Omental fat pad (tissue), 4 donors: ENCODE measurements around the gene TTLL11. TPM values are rescaled to one million over a fixed set of nuclear protein-coding genes. Genes with fewer than 3 reads are reported as not detected.

Experiments
- ATAC-seq: fragments of 150-250 bp; one replicate; pipeline ENCODE4 v1.9.1; 2016; ENCODE audit warnings: mild to moderate bottlenecking, moderate library complexity; ENCODE audit not compliant: low FRiP score
- DNase-seq: peaks from one replicate; pipeline ENCODE4 v3.0.0-alpha.2; 2019; ENCODE audit warnings: low spot score
- CTCF ChIP-seq, 3 donors: fragments of 450-650 bp; IDR thresholded peaks; one replicate each; pipeline ENCODE4 v1.5.1; 2016 to 2017; ENCODE audit warnings: antibody characterized with exemption in 3 of 3, mild to moderate bottlenecking in 3 of 3, moderate library complexity in 2 of 3
- total RNA-seq, 4 donors: library from RNA; depleted of rRNA; stranded (reverse); fragments of >200 nt; gene quantifications; one replicate each; pipeline ENCODE4 v1.1.0, GENCODE V29; 2016

TTLL11 gene
- total RNA-seq, 4 donors from 2014 or later = 7.0 to 16.0 (median 10.2) TPM

- no peak for TF ChIP-seq CTCF (IDR thresholded peaks at IDR 0.05)
- ATAC-seq = no peak
- DNase-seq = no peak
Measured at GRCh38 chr9:121816845-121817450, 276.2 kb downstream of the TTLL11 start.

DNA sequence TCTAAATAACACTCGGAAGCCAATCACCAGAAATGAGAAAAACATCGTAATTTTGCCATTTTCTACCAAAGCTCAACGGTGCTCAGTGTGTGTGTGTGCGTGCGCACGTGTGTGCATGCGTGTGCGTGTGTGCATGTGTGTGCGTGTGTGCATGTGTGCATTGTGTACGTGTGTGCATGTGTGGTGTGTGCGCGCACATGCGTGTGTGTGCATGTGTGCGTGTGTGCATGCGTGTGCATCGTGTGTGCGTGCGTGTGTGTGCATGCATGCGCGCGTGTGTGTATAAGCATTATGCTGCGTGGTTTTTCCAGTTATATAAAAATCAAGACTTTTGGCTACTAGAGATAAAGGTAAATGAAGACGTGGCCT is 276.7 kb downstream of the TTLL11 start:
- ATAC-seq (no peak), DNase-seq (no peak)
- TF ChIP-seq CTCF (IDR thresholded peaks at IDR 0.05) = no peak

DNA sequence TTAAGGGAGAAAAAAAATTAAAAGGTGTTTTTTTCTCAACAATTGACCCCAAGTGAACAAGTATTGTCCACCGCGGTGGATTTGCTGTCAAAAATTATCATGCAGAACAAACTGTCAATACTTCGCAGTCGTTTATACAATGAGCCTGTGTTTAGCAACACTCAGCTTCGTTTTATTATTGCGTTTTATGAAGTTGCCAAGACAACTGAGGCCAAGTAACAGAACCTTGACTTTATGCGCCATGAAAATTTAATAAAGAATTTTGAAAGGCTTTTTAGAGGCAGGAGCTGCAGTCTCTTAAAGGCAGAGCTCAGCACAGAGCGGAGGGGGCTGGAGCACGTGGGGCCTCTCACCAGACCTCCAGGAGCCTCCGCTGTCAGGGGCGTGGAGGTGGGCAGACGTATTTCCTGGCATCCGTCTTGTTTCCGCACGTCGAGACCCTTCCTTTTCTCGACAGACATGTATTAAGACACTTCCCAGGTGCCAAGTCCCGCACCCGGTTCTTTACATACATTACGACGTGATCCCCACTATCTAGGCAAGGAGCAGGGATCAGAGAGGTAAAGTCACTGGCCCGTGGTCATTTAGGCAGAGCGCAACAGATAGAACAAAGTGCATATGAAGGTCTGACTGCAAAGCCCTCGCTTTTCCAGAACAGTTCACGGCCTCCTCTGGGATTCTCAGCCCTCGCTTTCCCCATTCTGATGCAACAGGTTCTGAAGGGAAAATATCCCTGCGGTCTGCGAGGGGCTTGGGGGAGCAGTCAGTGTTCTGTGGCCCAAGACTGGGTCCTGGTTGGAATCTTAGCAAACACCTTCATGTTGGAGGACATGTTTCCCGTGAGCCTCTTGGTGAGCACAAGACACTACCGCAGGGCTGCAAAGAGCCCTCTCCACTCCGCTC is 277.3 kb downstream of the TTLL11 start:
- no peak for ATAC-seq
- no peak for TF ChIP-seq CTCF (IDR thresholded peaks at IDR 0.05)
- no peak for DNase-seq

DNA sequence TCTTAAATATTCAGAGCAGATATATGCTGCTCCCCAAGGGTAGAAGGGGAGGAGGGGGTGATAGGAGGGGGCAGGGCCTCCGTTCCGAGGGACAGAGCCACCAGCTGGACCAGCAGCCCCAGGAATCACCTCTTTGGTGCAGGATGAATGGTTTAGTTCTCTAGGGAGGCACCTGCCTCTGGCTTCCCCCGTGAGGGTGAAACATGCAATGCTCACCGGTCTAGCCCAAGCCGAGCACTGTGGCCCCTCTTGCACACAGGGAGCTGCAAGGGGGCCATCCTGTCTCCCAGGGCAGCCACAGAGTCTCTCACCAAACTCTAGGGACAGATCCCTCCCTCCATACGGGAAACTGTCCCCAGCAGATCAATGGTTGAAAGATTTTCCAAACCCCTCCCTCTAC is 278.0 kb downstream of the TTLL11 start:
- no peak for TF ChIP-seq CTCF (IDR thresholded peaks at IDR 0.05)
- DNase-seq (no peak), ATAC-seq (no peak)

DNA sequence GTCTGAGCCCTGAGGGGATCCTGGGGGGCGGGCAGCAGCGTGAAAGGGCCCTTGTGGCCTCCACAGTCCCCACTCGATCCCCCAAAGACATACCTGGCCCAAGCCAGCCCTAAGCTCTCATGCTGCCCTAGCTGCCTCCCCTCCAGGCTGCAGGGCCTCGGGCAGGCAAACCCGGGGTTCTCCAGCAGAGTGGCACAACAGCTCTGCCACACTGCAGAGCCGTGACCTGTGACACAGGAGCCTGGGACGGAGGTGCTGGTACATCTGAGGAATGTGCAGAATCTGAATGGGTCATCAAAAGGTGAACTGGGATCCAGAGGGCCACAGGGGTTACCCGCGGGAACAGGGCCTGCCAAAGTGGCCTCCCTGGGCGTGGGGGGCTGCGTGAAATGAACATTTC is 278.5 kb downstream of the TTLL11 start:
- TF ChIP-seq CTCF (IDR thresholded peaks at IDR 0.05) = no peak
- ATAC-seq (no peak), DNase-seq (no peak)

DNA sequence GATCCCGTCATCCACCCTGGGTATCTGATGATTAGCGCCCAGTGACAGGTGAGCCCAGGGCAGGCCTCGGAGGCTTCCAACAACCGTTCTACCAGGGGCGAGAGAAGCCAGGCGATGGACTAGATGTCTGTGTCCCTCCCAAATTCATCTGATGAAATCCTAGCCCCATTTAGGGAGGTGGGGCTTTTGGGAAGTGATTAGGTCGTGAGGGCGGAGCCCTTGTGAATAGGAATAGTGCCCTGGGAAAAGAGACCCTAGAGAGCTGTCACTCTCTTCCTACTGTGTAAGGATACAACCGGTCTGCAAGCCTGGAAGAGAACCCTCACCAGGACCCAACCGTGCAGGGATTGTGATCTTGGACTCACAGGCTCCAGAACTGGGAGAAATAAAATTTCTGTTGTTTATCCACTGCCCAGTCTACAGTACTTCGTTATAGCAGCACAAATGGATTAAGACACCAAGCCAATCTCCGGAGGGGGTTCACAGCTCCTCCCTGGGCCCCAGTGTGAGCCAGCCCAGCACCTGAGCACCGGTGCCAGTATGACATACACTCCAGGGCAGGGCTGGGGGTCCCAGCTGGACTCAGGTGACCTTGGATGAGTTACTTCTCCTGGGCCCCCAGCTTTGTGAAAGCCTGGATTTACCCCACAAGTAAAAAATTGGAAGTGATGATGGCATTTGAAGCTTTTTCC is 279.4 kb downstream of the TTLL11 start:
- no peak for ATAC-seq
- TF ChIP-seq CTCF (IDR thresholded peaks at IDR 0.05) = no peak
- no peak for DNase-seq
